GM12892 (cell line): Measurements from ENCODE around the gene MID1.

Experiments
- POLR2A ChIP-seq: IDR thresholded peaks from 2 replicates; pipeline ENCODE4 v1.6.1; 2011; ENCODE audit warnings: low read depth, low read length, control low read depth
- TAF1 ChIP-seq: IDR thresholded peaks from 2 replicates; pipeline ENCODE4 v1.6.1; 2011; ENCODE audit warnings: low read depth, mild to moderate bottlenecking, control low read depth, low read length, borderline replicate concordance

- TF ChIP-seq POLR2A (no peak), TAF1 (no peak)
Measured at GRCh38 chrX:10450959-10451355, 169.4 kb downstream of the MID1 start.
